ENCODE data around the gene CCL21. TPM values are rescaled to one million over a fixed set of nuclear protein-coding genes. Genes with fewer than 3 reads are reported as not detected.

CCL21 gene
- polyA plus RNA-seq, 1 donor, result 60.4 TPM

- H3K4me3 ChIP-seq (ENCODE audit: low read length), result no peak overlapping the region
- WGBS (ENCODE audit: insufficient coverage, low lambda C conversion rate), result no CpG with 5 or more reads among the region's 8 CpGs
- no peak overlapping the region for H3K27ac ChIP-seq (ENCODE audit: low read length)
Observed at GRCh38 chr9:34659592-34660253, 50.2 kb downstream of the CCL21 start.

More at GRCh38 chr9:34659592-34660253, 50.2 kb downstream of the CCL21 start:
- Histone ChIP-seq H3K36me3 (ENCODE audit: control insufficient read depth, insufficient read depth, low read length) (peaks cover 35% of the 10 kb centered on the region), H3K27me3 (ENCODE audit: control insufficient read depth, insufficient read depth, low read length) (no peaks in the 10 kb centered on the region), H3K4me1 (ENCODE audit: control insufficient read depth, insufficient read depth, low read length) (peaks cover 4% of the 10 kb centered on the region), H3K9me3 (ENCODE audit: control insufficient read depth, low read depth, low read length) (no peaks in the 10 kb centered on the region)
- no peak for DNase-seq

Other genes with a start within 250 kb of the CCL21 start
- 10.6 TPM for gene ENHO, start 187.1 kb downstream of the CCL21 start, polyA plus RNA-seq
- gene CNTFR, start 120.4 kb downstream of the CCL21 start, polyA plus RNA-seq, result 15.9 TPM
- gene RPP25L, start 98.0 kb downstream of the CCL21 start, polyA plus RNA-seq, result 34.8 TPM
- gene DCTN3, start 89.6 kb downstream of the CCL21 start, polyA plus RNA-seq, result 67.2 TPM
- 0.12 TPM for gene ARID3C, start 81.1 kb downstream of the CCL21 start, polyA plus RNA-seq
- 79.9 TPM for gene SIGMAR1, start 72.3 kb downstream of the CCL21 start, polyA plus RNA-seq
- gene GALT, start 63.5 kb downstream of the CCL21 start, polyA plus RNA-seq, result 83.9 TPM
- gene IL11RA, start 58.0 kb downstream of the CCL21 start, polyA plus RNA-seq, result 60.9 TPM
- 0.18 TPM for gene CCL27, start 47.5 kb downstream of the CCL21 start, polyA plus RNA-seq
- gene CCL19, start 18.9 kb downstream of the CCL21 start, polyA plus RNA-seq, result 3.9 TPM
- 1.6 TPM for gene PHF24, start 248.1 kb upstream of the CCL21 start, polyA plus RNA-seq